Fibroblast of lung (primary cell): Measurements from ENCODE around the gene TP53RK.

ENCODE experiments used
- CTCF ChIP-seq, 2 donors: IDR thresholded peaks in 1 of 2; conservative IDR thresholded peaks in 1 of 2; 1 replicate in 1 of 2; 2 replicates in 1 of 2; pipeline ENCODE4 v1.5.1; 2011 to 2012; ENCODE audit warnings: low read length in 2 of 2, control low read depth in 1 of 2, inconsistent platforms in 1 of 2, low read depth in 1 of 2, mild to moderate bottlenecking in 1 of 2
- EZH2 ChIP-seq: IDR thresholded peaks from 2 replicates; pipeline ENCODE4 v1.5.1; 2012; ENCODE audit warnings: low read length, control low read depth, mild to moderate bottlenecking; ENCODE audit errors: missing control alignments

- TF ChIP-seq CTCF (conservative IDR thresholded peaks at IDR 0.05 in 1 of 2, IDR thresholded peaks at IDR 0.05 in 1 of 2; ENCODE audit: low read depth in 1 of 2, low read length in 2 of 2), result no peak
- TF ChIP-seq EZH2, result no peak
Measured at GRCh38 chr20:46682063-46682821, 7.0 kb downstream of the TP53RK start.
